GM20000 (cell line): ENCODE results near the gene GPER1.

Experiments used
- DNase-seq: peaks from one replicate; pipeline ENCODE4 v3.0.0; 2012; ENCODE audit warnings: low spot score
- CTCF ChIP-seq: IDR thresholded peaks from 2 replicates; pipeline ENCODE4 v1.5.1; 2012; ENCODE audit warnings: mild to moderate bottlenecking, control low read depth; ENCODE audit errors: extremely low read depth, missing control alignments

GPER1 gene

GRCh38 chr7:1060315-1061072, 27.4 kb upstream of the GPER1 start:
- no peak for TF ChIP-seq CTCF
- DNase-seq: no peak

- no peak for DNase-seq
- no peak for TF ChIP-seq CTCF
Measured at GRCh38 chr7:1061180-1061579, 26.7 kb upstream of the GPER1 start.

- DNase-seq: peak; percentile 91
- no peak for TF ChIP-seq CTCF
Measured at GRCh38 chr7:1062296-1063294, 25.3 kb upstream of the GPER1 start.

GRCh38 chr7:1063361-1063760, 24.6 kb upstream of the GPER1 start:
- DNase-seq: no peak
- TF ChIP-seq CTCF: no peak

GRCh38 chr7:1064581-1064980, 23.3 kb upstream of the GPER1 start:
- TF ChIP-seq CTCF: no peak
- DNase-seq: no peak

- no peak for TF ChIP-seq CTCF
Measured at GRCh38 chr7:1065263-1065584, 22.7 kb upstream of the GPER1 start.

GRCh38 chr7:1065585-1066241, 22.2 kb upstream of the GPER1 start:
- peak; percentile 50 for TF ChIP-seq CTCF
- DNase-seq: peak; percentile 96

More at GRCh38 chr7:1065263-1065584, 22.7 kb upstream of the GPER1 start:
- DNase-seq: no peak
